Colon (tissue), 2 donors: ENCODE results near the gene CYP39A1.

Experiments
- FAIRE-seq: peaks from 2 replicates; lab custom pipeline; 2012; peaks lifted over from hg19 to GRCh38; lab: Jason Lieb, UNC
- donor health status: control.
- donor health status: control.

The CYP39A1 gene

GRCh38 chr6:46590765-46591164, 61.9 kb downstream of the CYP39A1 start:
- FAIRE-seq: no peak

- no peak for FAIRE-seq
These were observed 65.7 kb downstream of the CYP39A1 start for GRCh38 chr6:46586906-46587305.

- FAIRE-seq: no peak
These were observed 68.0 kb downstream of the CYP39A1 start for GRCh38 chr6:46584586-46584985.

GRCh38 chr6:46583721-46584120, 68.9 kb downstream of the CYP39A1 start:
- no peak for FAIRE-seq

- no peak for FAIRE-seq
These were observed 69.5 kb downstream of the CYP39A1 start for GRCh38 chr6:46583081-46583480.

GRCh38 chr6:46581459-46582177, 71.0 kb downstream of the CYP39A1 start:
- FAIRE-seq: no peak

- FAIRE-seq: no peak
These were observed 77.1 kb downstream of the CYP39A1 start for GRCh38 chr6:46575530-46575929.

- no peak for FAIRE-seq
These were observed 79.5 kb downstream of the CYP39A1 start for GRCh38 chr6:46573140-46573539.

GRCh38 chr6:46565531-46565930, 87.1 kb downstream of the CYP39A1 start:
- no peak for FAIRE-seq

- no peak for FAIRE-seq
These were observed 88.7 kb downstream of the CYP39A1 start for GRCh38 chr6:46563924-46564323.

GRCh38 chr6:46556053-46556452, 96.6 kb downstream of the CYP39A1 start:
- FAIRE-seq: no peak

- no peak for FAIRE-seq
These were observed 97.5 kb downstream of the CYP39A1 start for GRCh38 chr6:46555129-46555528.

- FAIRE-seq: no peak
These were observed 103.5 kb downstream of the CYP39A1 start for GRCh38 chr6:46549155-46549554.

GRCh38 chr6:46541556-46541955, 111.1 kb downstream of the CYP39A1 start:
- FAIRE-seq: no peak

GRCh38 chr6:46539866-46540265, 112.8 kb downstream of the CYP39A1 start:
- FAIRE-seq: no peak

GRCh38 chr6:46538800-46539480, 113.7 kb downstream of the CYP39A1 start:
- FAIRE-seq: no peak

GRCh38 chr6:46530896-46531295, 121.7 kb downstream of the CYP39A1 start:
- no peak for FAIRE-seq

- FAIRE-seq: no peak
These were observed 123.5 kb downstream of the CYP39A1 start for GRCh38 chr6:46528961-46529750.

- FAIRE-seq: no peak
These were observed 126.0 kb downstream of the CYP39A1 start for GRCh38 chr6:46526607-46527006.

GRCh38 chr6:46525583-46525982, 127.0 kb downstream of the CYP39A1 start:
- FAIRE-seq: no peak

- no peak for FAIRE-seq
These were observed 131.1 kb downstream of the CYP39A1 start for GRCh38 chr6:46521464-46521971.

GRCh38 chr6:46517202-46517601, 135.4 kb downstream of the CYP39A1 start:
- no peak for FAIRE-seq

GRCh38 chr6:46513533-46513932, 139.1 kb downstream of the CYP39A1 start:
- no peak for FAIRE-seq
